Transverse colon (tissue), 4 donors: ENCODE data around the gene GALNT5. TPM values are rescaled to one million over a fixed set of nuclear protein-coding genes. Genes with fewer than 3 reads are reported as not detected.
"Not testable (repeated sequence)": the region's sequence is repeated elsewhere in the genome, so short reads cannot be mapped to it uniquely, and the experiment has no call there.

Source experiments
- DNase-seq: peaks from one replicate; pipeline ENCODE4 v3.0.0-alpha.2; 2019
- H3K27ac ChIP-seq, 4 donors: fragments of 200-600 bp; sonication (generic); 2 replicates each; pipeline ENCODE4 v1.5.1; 2016 to 2018; ENCODE audit warnings: inconsistent platforms in 4 of 4
- H3K27me3 ChIP-seq: fragments of 200-600 bp; sonication (generic); 2 replicates; pipeline ENCODE4 v1.5.1; 2017; ENCODE audit warnings: inconsistent platforms
- H3K36me3 ChIP-seq, 4 donors: fragments of 200-600 bp; sonication (generic); 2 replicates each; pipeline ENCODE4 v1.5.1; 2017 to 2019; ENCODE audit warnings: inconsistent platforms in 4 of 4
- H3K4me1 ChIP-seq, 4 donors: fragments of 200-600 bp; sonication (generic); 2 replicates each; pipeline ENCODE4 v1.5.1; 2017 to 2020; ENCODE audit warnings: inconsistent platforms in 4 of 4
- H3K4me3 ChIP-seq, 4 donors: fragments of 200-600 bp; sonication (generic); 1 replicate in 1 of 4; 2 replicates in 3 of 4; pipeline versions ENCODE4 v1.5.1 to v1.6.1; 2017 to 2019; ENCODE audit warnings: inconsistent platforms in 4 of 4
- H3K9me3 ChIP-seq, 2 donors: fragments of 200-600 bp; sonication (generic); 2 replicates each; pipeline ENCODE4 v1.5.1; 2017 to 2019; ENCODE audit warnings: inconsistent platforms in 2 of 2
- EP300 ChIP-seq: sonication (generic); formaldehyde crosslinking; IDR thresholded peaks from one replicate; pipeline ENCODE4 v1.6.1; 2017; ENCODE audit warnings: antibody characterized with exemption, low read depth
- POLR2A ChIP-seq: fragments of 450-650 bp; IDR thresholded peaks from one replicate; pipeline ENCODE4 v1.6.1; 2016; ENCODE audit warnings: antibody characterized with exemption, mild to moderate bottlenecking, moderate library complexity
- POLR2AphosphoS5 ChIP-seq, 3 donors: sonication (generic); formaldehyde crosslinking; IDR thresholded peaks; one replicate each; pipeline ENCODE4 v1.6.1; 2016; ENCODE audit warnings: antibody characterized with exemption in 3 of 3
- WGBS, 2 donors: methylation state at CpG; one replicate each; pipeline ENCODE4 v1.1.5; 2018; ENCODE audit warnings: low coverage in 1 of 2; 5-methylcytosine and 5-hydroxymethylcytosine counted together
- in situ Hi-C, 4 donors: fragments of 200-750 bp; cut with MboI; loops; one replicate each; pipeline versions ENCODE4 v1.15.0 to v1.15.1; 2017; ENCODE audit warnings: low sequenced_read_pairs in 3 of 4, low pct_ligation_motif_present in 1 of 4, low pct_unique_long_range_greater_than_20kb in 1 of 4
- intact Hi-C: fragments of 100-400 bp; cut with DNase I; formaldehyde crosslinking; loops from one replicate; pipeline ENCODE4 v1.15.1; 2023; ENCODE audit warnings: low total_unique reads
- total RNA-seq, 4 donors: library from RNA; depleted of rRNA; stranded (reverse); fragments of >200 nt; gene quantifications; one replicate each; pipeline ENCODE4 v1.1.0, GENCODE V29; 2016
- TF ChIP-seq, protein P1 (sequence below), 5 experiments: fragments of 200-600 bp in 3 of 5; fragments of 450-650 bp in 2 of 5; sonication (generic) in 3 of 5; IDR thresholded peaks; 1 replicate in 2 of 5; 2 replicates in 3 of 5; pipeline ENCODE4 v1.5.1; 2016 to 2017; ENCODE audit warnings: antibody characterized with exemption in 5 of 5, inconsistent platforms in 3 of 5, mild to moderate bottlenecking in 2 of 5, moderate library complexity in 1 of 5

The GALNT5 gene
- total RNA-seq, 4 donors from 2014 or later = 7.5 to 34.0 (median 14.0) TPM

DNA sequence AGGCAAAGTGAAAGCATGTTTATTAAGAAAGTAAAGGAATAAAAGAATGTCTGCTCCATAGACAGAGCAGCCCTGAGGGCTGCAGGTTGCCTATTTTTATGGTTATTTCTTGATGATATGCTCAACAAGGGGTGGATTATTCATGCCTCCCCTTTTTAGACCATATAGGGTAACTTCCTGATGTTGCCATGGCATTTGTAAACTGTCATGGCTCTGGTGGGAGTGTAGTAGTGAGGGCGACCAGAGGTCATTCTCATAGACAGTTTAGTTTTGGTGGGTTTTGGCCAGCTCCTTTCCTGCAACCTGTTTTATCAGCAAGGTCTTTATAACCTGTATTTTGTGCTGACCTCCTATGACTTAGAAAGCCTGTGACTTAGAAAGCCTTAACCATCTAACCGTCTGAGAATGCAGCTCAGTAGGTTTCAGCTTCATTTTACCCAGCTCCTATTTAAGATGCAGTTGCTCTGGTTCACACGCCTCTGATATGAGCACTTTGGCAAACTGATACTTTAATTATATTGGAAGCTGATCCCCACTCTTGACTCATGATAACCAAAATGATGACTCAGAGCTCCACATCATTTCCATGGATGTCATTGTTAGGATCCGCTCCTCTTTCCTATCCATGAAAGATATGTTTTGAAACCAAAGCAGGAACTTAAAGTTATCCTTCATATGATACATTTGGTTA is 82.6 kb downstream of the GALNT5 start:
- Histone ChIP-seq H3K4me1 (no peaks in the 10 kb centered on the region), H3K36me3 (no peaks in the 10 kb centered on the region), H3K9me3 (peaks cover 4% of the 10 kb centered on the region in 2 donors), H3K27me3 (no peaks in the 10 kb centered on the region), H3K27ac (no peak overlapping the region), H3K4me3 (no peak overlapping the region)
- in situ Hi-C loops = loop anchor here in 3 of 4 donors (10.0 to 25.0 kb wide), 3 partner anchors 145 to 672 kb away; no protein-coding TSS in a partner anchor
- WGBS, 2 donors = 80 to 88% methylated on average over 3 to 4 of the region's 4 CpGs
- TF ChIP-seq POLR2AphosphoS5 (IDR thresholded peaks at IDR 0.05) (no peak), EP300 (no peak), POLR2A (no peak)
- TF ChIP-seq, protein P1, sequence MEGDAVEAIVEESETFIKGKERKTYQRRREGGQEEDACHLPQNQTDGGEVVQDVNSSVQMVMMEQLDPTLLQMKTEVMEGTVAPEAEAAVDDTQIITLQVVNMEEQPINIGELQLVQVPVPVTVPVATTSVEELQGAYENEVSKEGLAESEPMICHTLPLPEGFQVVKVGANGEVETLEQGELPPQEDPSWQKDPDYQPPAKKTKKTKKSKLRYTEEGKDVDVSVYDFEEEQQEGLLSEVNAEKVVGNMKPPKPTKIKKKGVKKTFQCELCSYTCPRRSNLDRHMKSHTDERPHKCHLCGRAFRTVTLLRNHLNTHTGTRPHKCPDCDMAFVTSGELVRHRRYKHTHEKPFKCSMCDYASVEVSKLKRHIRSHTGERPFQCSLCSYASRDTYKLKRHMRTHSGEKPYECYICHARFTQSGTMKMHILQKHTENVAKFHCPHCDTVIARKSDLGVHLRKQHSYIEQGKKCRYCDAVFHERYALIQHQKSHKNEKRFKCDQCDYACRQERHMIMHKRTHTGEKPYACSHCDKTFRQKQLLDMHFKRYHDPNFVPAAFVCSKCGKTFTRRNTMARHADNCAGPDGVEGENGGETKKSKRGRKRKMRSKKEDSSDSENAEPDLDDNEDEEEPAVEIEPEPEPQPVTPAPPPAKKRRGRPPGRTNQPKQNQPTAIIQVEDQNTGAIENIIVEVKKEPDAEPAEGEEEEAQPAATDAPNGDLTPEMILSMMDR (IDR thresholded peaks at IDR 0.05) = no peak
- intact Hi-C loops = no loop called here
- no peak for DNase-seq

DNA sequence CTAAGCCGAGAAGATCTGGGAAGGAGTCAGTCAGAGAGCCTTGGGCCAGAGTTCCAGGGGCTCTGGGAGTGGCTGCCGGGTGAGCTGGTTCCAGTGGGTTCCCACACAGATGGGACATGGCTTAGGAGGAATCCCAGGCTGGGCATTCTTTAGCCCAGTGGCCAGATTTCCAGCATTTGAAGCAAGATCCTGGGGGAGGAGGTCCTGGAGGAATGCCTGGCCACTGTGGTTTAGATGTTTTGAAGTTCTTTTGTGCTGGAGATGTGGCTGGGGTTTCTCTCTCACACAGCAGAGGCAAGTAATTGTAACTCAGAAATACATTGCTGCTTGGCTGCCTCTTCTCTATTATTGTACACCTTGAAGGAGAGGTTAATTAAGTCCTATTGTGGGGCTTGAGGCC is 83.9 kb downstream of the GALNT5 start:
- H3K4me3 ChIP-seq, DNase-seq, H3K27ac ChIP-seq, intact Hi-C loops, H3K27me3 ChIP-seq, H3K9me3 ChIP-seq, H3K36me3 ChIP-seq, H3K4me1 ChIP-seq: not testable (repeated sequence)
- in situ Hi-C loops = loop anchor here in 2 of 4 donors (25.0 kb wide), 2 partner anchors 146 to 671 kb away; no protein-coding TSS in a partner anchor
- WGBS, 2 donors = 75% methylated on average over 1 of the region's 2 CpGs; no CpG with 5 or more reads in 1 of the 2 donors

DNA sequence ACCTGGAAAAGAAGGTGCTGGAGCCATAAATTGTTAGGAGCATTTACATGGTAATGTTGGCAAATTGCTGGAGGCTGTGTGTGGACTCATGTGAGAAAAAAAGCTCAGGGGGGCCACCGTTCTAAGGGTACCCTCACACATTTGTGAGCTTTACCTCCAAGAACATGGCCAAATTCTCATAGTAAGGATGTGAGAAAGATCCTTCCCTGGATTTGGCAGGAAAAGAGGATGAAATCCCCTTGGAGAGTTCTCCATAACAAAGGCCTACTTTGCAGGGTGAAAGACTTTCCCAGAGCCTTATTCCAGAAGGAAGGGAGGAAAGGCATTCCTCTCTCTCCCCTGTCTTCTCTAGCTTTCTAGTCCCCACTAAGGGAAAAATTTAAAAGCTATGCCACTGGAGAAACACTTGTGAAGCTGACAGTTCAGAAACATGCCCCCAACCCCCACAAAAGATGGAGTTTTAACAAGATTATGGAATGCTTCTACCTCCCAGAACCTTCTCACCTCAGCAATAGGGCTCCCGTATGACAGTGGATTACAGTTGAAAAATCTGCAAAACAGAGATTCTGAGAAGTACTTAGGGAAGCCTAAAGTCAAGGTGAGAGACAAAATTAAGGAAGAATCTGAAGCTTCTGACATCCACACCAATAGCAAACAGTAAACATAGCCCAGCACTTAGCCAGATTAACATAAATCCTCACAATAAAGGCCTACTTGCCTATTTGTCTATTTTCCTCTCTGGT is 88.3 kb downstream of the GALNT5 start:
- Histone ChIP-seq H3K27ac (no peak overlapping the region), H3K36me3 (no peaks in the 10 kb centered on the region), H3K4me1 (no peaks in the 10 kb centered on the region), H3K27me3 (no peaks in the 10 kb centered on the region), H3K9me3 (peaks cover 4 to 9% of the 10 kb centered on the region in 2 donors), H3K4me3 (no peak overlapping the region)
- intact Hi-C loops = no loop called here
- WGBS, 2 donors = 60 to 73% methylated on average over 1 to 2 of the region's 2 CpGs
- in situ Hi-C loops = loop anchor here in 2 of 4 donors (25.0 kb wide), 2 partner anchors 141 to 666 kb away; no protein-coding TSS in a partner anchor
- TF ChIP-seq POLR2A (no peak), POLR2AphosphoS5 (IDR thresholded peaks at IDR 0.05) (no peak), EP300 (no peak)
- TF ChIP-seq, protein P1 (IDR thresholded peaks at IDR 0.05) = no peak
- DNase-seq = no peak

DNA sequence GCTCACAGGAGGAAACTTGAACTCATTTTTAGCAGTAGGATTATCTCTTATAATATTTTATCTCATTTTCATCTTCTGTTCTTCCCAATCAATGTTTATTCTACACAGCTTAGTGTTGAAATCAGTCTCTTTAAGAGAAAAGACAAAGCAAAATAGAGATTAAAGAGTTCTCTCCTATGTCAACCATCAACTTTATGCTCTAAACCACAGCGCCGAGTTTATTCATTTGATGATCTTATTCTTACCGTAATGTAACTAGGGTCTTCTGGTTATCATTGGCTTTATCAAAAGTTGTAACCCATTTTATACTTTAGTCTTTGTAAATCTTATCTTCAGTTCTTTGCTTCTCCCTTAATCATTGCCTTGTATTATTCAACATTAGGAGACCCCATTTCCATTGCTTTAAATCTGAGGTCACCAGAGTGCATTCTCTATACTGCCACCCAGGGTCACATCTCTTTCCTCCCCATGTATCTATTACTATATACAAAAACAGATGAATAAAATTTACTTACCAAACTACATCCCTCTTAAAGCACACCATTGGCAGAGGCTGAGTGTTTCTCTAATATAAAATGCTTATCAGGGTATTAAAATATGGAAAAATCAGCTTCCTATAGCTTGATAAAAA is 90.9 kb downstream of the GALNT5 start:
- Histone ChIP-seq H3K27me3 (no peaks in the 10 kb centered on the region), H3K4me1 (no peaks in the 10 kb centered on the region), H3K27ac (no peak overlapping the region), H3K4me3 (no peak overlapping the region), H3K36me3 (no peaks in the 10 kb centered on the region), H3K9me3 (peaks cover 4 to 9% of the 10 kb centered on the region in 2 donors)
- intact Hi-C loops = no loop called here
- TF ChIP-seq, protein P1 (IDR thresholded peaks at IDR 0.05) = no peak
- TF ChIP-seq POLR2AphosphoS5 (IDR thresholded peaks at IDR 0.05) = no peak
- 86 to 100% methylated on average over 3 of the region's 3 CpGs for WGBS, 2 donors
- DNase-seq = no peak
- in situ Hi-C loops = loop anchor here in 2 of 4 donors (25.0 kb wide), 2 partner anchors 139 to 664 kb away; no protein-coding TSS in a partner anchor
